Endothelial cell of umbilical vein (primary cell): ENCODE data around the gene CREB3L2. TPM values are rescaled to one million over a fixed set of nuclear protein-coding genes. Genes with fewer than 3 reads are reported as not detected.

Experiments
- BruUV-seq: library from RNA; stranded (reverse); fragments of 400-500 nt; replicated peaks from 2 replicates; lab custom pipeline; 2021; lab: Mats Ljungman, UMichigan
- CTCF ChIA-PET: fragments of 300-600, 350-600 bp; sonication (Branson Sonifier 250); formaldehyde crosslinking; loops from one replicate; lab custom pipeline; 2021; ENCODE audit warnings: antibody characterized with exemption, inconsistent platforms; lab: Charles Lee
- POLR2A ChIA-PET: fragments of 300-600, 350-600 bp; sonication (Branson Sonifier 250); formaldehyde crosslinking; loops from one replicate; lab custom pipeline; 2021; ENCODE audit warnings: antibody characterized with exemption, inconsistent platforms; lab: Charles Lee
- DNase-seq: peaks from one replicate; pipeline ENCODE4 v3.0.0-alpha.2; 2011; ENCODE audit warnings: low read depth, low spot score
- FAIRE-seq: peaks from 2 replicates; lab custom pipeline; 2011; peaks lifted over from hg19 to GRCh38; lab: Jason Lieb, UNC
- H2AFZ ChIP-seq: 2 replicates; pipeline ENCODE4 v1.6.0; 2012; ENCODE audit warnings: low read depth, low read length, control low read depth, inconsistent platforms
- H3K27ac ChIP-seq: 2 replicates; pipeline ENCODE4 v1.5.1; 2011; ENCODE audit warnings: low read depth, mild to moderate bottlenecking, control low read depth, low read length, moderate library complexity; ENCODE audit not compliant: insufficient read depth
- H3K27me3 ChIP-seq, 2 experiments: 2 replicates each; pipeline versions ENCODE4 v1.6.0 to v1.6.1; 2011; ENCODE audit warnings: low read length in 2 of 2, mixed read lengths in 1 of 2; ENCODE audit not compliant: control insufficient read depth in 2 of 2, insufficient read depth in 2 of 2
- H3K36me3 ChIP-seq, 2 experiments: 2 replicates in 1 of 2; 3 replicates in 1 of 2; pipeline ENCODE4 v1.5.1; 2011; ENCODE audit warnings: low read length in 2 of 2, mild to moderate bottlenecking in 1 of 2, moderate library complexity in 1 of 2; ENCODE audit not compliant: control insufficient read depth in 2 of 2, insufficient read depth in 2 of 2; ENCODE audit errors: extremely low read depth in 1 of 2
- H3K4me1 ChIP-seq: 3 replicates; pipeline ENCODE4 v1.5.1; 2011; ENCODE audit warnings: mild to moderate bottlenecking, low read length; ENCODE audit not compliant: control insufficient read depth, insufficient read depth; ENCODE audit errors: extremely low read depth
- H3K4me2 ChIP-seq: 2 replicates; pipeline ENCODE4 v1.6.1; 2011; ENCODE audit warnings: low read length, control low read depth, mixed read lengths; ENCODE audit not compliant: insufficient read depth
- H3K4me3 ChIP-seq, 3 experiments: fragments of 200-600 bp in 1 of 3; sonication (generic), shearing (Covaris generic) in 1 of 3; replicated peaks in 1 of 3; 2 replicates each; pipeline ENCODE4 v1.5.1; 2011 to 2016; ENCODE audit warnings: control low read depth in 3 of 3, low read length in 3 of 3, mild to moderate bottlenecking in 2 of 3, inconsistent platforms in 1 of 3, low read depth in 1 of 3, moderate library complexity in 1 of 3; ENCODE audit not compliant: insufficient read depth in 1 of 3
- H3K79me2 ChIP-seq: 2 replicates; pipeline ENCODE4 v1.6.0; 2012; ENCODE audit warnings: low read length, inconsistent platforms; ENCODE audit not compliant: control insufficient read depth, insufficient read depth
- H3K9ac ChIP-seq: replicated peaks from 2 replicates; pipeline ENCODE3; 2011; ENCODE audit warnings: low read length, control low read depth; ENCODE audit not compliant: insufficient read depth; ENCODE audit errors: extremely low read depth
- H3K9me1 ChIP-seq: replicated peaks from 3 replicates; pipeline ENCODE4 v1.6.0; 2011; ENCODE audit warnings: mild to moderate bottlenecking, low read length; ENCODE audit not compliant: control insufficient read depth, insufficient read depth; ENCODE audit errors: extremely low read depth
- H3K9me3 ChIP-seq: replicated peaks from 2 replicates; pipeline ENCODE4 v1.5.1; 2012; ENCODE audit warnings: low read length, inconsistent platforms; ENCODE audit not compliant: control insufficient read depth, insufficient read depth
- H4K20me1 ChIP-seq: replicated peaks from 2 replicates; pipeline ENCODE3; 2011; ENCODE audit warnings: mild to moderate bottlenecking, low read length; ENCODE audit not compliant: control insufficient read depth, insufficient read depth; ENCODE audit errors: extremely low read depth
- EZH2 ChIP-seq: IDR thresholded peaks from 2 replicates; pipeline ENCODE4 v1.6.1; 2012; ENCODE audit warnings: borderline replicate concordance, low read depth, mild to moderate bottlenecking, moderate library complexity, low read length, inconsistent platforms; ENCODE audit not compliant: severe bottlenecking
- FOS ChIP-seq: IDR thresholded peaks from 2 replicates; pipeline ENCODE4 v1.6.1; 2011; ENCODE audit warnings: mild to moderate bottlenecking, low read length, moderate library complexity, borderline replicate concordance; ENCODE audit not compliant: insufficient read depth
- GATA2 ChIP-seq: IDR thresholded peaks from 2 replicates; pipeline ENCODE4 v1.7.0; 2011; ENCODE audit warnings: low read depth, mild to moderate bottlenecking, moderate library complexity, mixed read lengths, low read length; ENCODE audit not compliant: insufficient read length, insufficient read depth
- JUN ChIP-seq: IDR thresholded peaks from 2 replicates; pipeline ENCODE4 v1.6.1; 2011; ENCODE audit warnings: borderline replicate concordance, low read depth; ENCODE audit not compliant: insufficient read length, insufficient read depth
- MAX ChIP-seq: IDR thresholded peaks from 2 replicates; pipeline ENCODE4 v1.6.1; 2011; ENCODE audit not compliant: insufficient read depth, insufficient read length
- MYC ChIP-seq: IDR thresholded peaks from one replicate; pipeline ENCODE4 v1.6.1; 2011; ENCODE audit warnings: mild to moderate bottlenecking, low read depth, low read length
- POLR2A ChIP-seq: IDR thresholded peaks from 2 replicates; pipeline ENCODE4 v1.6.1; 2012; ENCODE audit warnings: low read depth, mild to moderate bottlenecking, control low read depth, low read length
- POLR2AphosphoS5 ChIP-seq: IDR thresholded peaks from 2 replicates; pipeline ENCODE4 v1.6.1; 2012; ENCODE audit warnings: low read depth, mild to moderate bottlenecking, control low read depth, low read length, moderate library complexity; ENCODE audit not compliant: insufficient read depth
- dilution Hi-C: fragments of 300-500 bp; cut with MboI; formaldehyde crosslinking; loops from one replicate; pipeline ENCODE4 v1.15.0; 2019; ENCODE audit warnings: low sequenced_read_pairs; ENCODE audit not compliant: extremely low pct_ligation_motif_present
- intact Hi-C: fragments of 100-400 bp; cut with micrococcal nuclease; formaldehyde crosslinking; loops from one replicate; pipeline ENCODE4 v1.10.0; 2022
- polyA plus RNA-seq, 4 experiments: library from polyadenylated mRNA; depleted of rRNA in 3 of 4; stranded (reverse) in 3 of 4; unstranded in 1 of 4; fragments of >200 nt; gene quantifications; 2 replicates each; pipeline versions ENCODE4 v1.2.1 to v1.2.3, GENCODE V29; 2011 to 2012; ENCODE audit warnings: missing spikeins in 1 of 4
- total RNA-seq: library from RNA; stranded (reverse); gene quantifications from 2 replicates; pipeline ENCODE4 v1.2.3, GENCODE V29; 2021
- TF ChIP-seq, protein P1 (sequence below), 2 donors: IDR thresholded peaks; 1 replicate in 1 of 2; 2 replicates in 1 of 2; pipeline ENCODE4 v1.5.1; 2011; ENCODE audit warnings: low read length in 2 of 2, mild to moderate bottlenecking in 2 of 2, moderate library complexity in 2 of 2, control low read depth in 1 of 2, inconsistent platforms in 1 of 2, low read depth in 1 of 2; ENCODE audit not compliant: insufficient read depth in 1 of 2; ENCODE audit errors: extremely low read depth in 1 of 2

CREB3L2 gene
- total and polyA plus RNA-seq, 2 donors (not counting 3 experiments of a cell fraction or from before 2014, with no cell fraction given), result 32.1 to 93.4 TPM

DNA sequence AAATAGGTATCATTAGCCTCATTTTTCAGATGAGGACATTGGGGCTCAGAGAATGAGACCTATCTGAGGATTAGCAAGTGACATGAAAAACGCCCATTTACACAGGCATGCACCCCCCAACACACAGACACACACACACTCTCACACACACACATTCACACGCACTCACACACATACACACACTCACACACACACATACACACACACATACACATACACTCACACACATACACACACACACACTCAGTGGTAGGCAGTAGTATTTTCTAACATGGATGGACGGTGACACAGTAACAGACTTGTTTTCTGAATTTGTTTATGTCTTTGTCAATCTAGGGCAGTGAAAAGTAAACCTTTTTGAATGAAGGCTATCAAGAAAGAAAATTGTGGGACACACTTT lies 176.4 kb downstream of the CREB3L2 start:
- FAIRE-seq, result no peak
- Histone ChIP-seq H3K4me2 (no peak overlapping the region), H2AFZ (no peak overlapping the region), H3K27me3 (peaks cover 4 to 9% of the 10 kb centered on the region in 2 experiments), H3K9me3 (no peaks in the 10 kb centered on the region), H3K36me3 (no peaks in the 10 kb centered on the region), H3K9ac (no peak overlapping the region), H3K4me1 (no peaks in the 10 kb centered on the region), H3K79me2 (no peaks in the 10 kb centered on the region), H3K27ac (no peak overlapping the region), H3K9me1 (no peaks in the 10 kb centered on the region), H4K20me1 (no peaks in the 10 kb centered on the region), H3K4me3 (no peak overlapping the region)
- DNase-seq, result no peak
- ChIA-PET POLR2A (no interaction called here), CTCF (no interaction called here)
- intact Hi-C loops, result no loop called here
- TF ChIP-seq MYC (no peak), POLR2A (no peak), POLR2AphosphoS5 (no peak), GATA2 (no peak), MAX (no peak), FOS (no peak), JUN (no peak), EZH2 (no peak)
- TF ChIP-seq, protein P1, sequence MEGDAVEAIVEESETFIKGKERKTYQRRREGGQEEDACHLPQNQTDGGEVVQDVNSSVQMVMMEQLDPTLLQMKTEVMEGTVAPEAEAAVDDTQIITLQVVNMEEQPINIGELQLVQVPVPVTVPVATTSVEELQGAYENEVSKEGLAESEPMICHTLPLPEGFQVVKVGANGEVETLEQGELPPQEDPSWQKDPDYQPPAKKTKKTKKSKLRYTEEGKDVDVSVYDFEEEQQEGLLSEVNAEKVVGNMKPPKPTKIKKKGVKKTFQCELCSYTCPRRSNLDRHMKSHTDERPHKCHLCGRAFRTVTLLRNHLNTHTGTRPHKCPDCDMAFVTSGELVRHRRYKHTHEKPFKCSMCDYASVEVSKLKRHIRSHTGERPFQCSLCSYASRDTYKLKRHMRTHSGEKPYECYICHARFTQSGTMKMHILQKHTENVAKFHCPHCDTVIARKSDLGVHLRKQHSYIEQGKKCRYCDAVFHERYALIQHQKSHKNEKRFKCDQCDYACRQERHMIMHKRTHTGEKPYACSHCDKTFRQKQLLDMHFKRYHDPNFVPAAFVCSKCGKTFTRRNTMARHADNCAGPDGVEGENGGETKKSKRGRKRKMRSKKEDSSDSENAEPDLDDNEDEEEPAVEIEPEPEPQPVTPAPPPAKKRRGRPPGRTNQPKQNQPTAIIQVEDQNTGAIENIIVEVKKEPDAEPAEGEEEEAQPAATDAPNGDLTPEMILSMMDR (IDR thresholded peaks at IDR 0.05; ENCODE audit: extremely low read depth in 1 of 2, insufficient read depth in 1 of 2, low read depth in 1 of 2, low read length in 2 of 2), result no peak
- BruUV-seq, result no TSS peak
- dilution Hi-C loops, result no loop called here

Other genes with a start within 250 kb of the CREB3L2 start
- gene DGKI, start 155.1 kb downstream of the CREB3L2 start, total RNA-seq, result 0.14 and 0.51 TPM in 2 replicates
- gene DGKI, start 155.1 kb downstream of the CREB3L2 start, polyA plus RNA-seq, result 0.11 and 0.49 TPM in 2 replicates
- not detected in 2 replicates for gene AKR1D1, start 74.4 kb upstream of the CREB3L2 start, total RNA-seq
- not detected in 2 replicates for gene AKR1D1, start 74.4 kb upstream of the CREB3L2 start, polyA plus RNA-seq